Activated naive CD4-positive, alpha-beta T cell treated with anti-CD3 and anti-CD28 coated beads, Interleukin-2, amount 50 U/mL, for 16 hours (primary cell): Measurements from ENCODE around the gene ANO2.
"Not testable (repeated sequence)": the region's sequence is repeated elsewhere in the genome, so short reads cannot be mapped to it uniquely, and the experiment has no call there.

Experiments
- DNase-seq: peaks from one replicate; pipeline ENCODE4 v3.0.0-alpha.2; 2020

The ANO2 gene

GRCh38 chr12:5884285-5884684 lies 60.8 kb downstream of the ANO2 start:
- DNase-seq, result no peak

DNA sequence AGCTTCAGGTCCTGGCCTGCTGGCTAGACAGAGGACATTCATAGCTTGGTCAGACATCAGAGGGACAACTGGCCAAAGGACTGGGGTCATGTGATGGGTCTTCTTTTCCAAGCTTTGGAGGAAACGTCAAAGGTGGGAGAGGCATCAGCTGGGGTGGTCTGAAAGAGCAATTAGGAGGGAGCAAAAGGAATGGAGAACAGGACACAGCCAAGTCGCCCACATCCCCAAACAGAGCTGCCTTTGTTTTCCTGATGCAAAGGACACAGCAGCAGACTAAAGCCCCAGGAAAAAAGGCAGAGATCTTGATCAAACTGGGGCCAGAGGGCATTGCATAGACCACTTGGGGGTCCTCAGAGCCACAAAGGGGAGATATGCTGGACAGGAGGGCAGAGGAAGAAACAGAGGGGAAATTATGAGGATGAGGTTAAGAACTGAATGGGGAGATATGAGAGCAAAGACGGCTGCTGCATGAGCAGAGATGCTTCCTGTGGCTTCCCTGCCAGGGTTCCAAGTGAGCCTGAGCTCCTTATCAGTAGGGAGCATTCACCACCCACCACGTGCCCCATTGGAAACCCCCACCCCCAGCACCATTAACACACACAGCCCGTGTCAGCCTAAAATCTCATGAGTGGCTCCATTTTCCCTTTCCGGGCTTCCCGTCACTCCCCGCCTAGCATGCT lies 62.4 kb downstream of the ANO2 start:
- no peak for DNase-seq

DNA sequence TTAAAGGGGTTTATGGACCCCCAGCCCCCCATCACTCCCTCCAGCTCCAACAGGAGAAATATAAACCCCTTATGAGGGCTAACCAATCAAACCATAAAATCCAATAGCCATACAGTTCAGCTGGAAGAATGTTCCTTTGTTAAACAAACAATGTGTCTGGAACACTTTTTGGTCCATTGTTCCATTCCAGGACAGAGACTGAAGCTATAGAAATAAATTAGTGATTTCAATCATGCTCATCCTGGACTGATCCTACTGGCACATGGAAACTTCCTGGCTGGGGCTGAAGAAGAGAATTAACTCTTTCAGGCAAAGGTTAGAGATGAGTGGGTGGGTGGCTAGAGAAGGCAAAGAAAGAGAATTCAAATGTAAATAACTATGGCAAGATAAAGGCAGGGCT lies 63.4 kb downstream of the ANO2 start:
- DNase-seq, result no peak

DNA sequence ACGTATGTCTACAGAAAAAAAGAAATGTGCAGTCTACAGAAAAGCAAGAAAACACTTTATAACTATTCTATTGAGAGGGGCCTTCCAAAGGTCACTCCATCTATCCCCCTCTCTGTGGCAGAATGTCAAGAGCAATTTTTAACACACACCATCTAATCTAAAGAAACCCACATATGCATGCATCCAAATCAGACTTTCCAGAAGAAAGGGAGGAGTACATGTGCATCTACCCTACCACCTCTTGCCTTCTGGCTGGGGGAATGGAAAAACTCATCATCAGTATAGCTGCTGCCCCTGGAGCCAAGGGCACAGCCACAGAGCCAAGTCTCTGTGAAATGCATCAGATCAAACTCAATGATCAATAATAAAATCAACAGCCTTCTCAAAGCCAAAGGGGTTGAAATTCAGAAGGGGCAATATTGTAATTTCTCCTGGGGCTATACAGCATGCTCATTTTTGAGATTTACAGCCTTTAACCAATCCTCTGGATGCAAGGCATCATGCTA lies 63.9 kb downstream of the ANO2 start:
- DNase-seq, result no peak

DNA sequence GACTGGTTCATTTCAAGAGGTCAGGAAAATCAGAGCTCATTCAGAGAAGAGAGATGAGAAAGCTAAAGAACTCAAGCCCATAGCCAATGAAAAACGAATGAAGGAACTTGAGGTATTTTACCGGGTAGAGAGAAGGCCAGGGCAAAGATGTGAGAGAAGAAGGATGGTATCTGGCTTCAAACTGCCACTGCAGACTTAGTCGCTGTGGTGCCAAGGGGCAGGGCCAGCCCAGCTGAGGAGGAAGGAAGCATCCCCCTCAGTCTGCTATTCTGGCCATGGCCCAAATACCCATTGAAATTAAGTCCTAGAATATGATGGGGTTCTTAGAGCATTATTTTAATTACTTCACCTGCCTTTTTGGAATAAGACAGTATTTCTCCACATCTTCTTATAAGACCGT lies 69.2 kb downstream of the ANO2 start:
- DNase-seq, result no peak

DNA sequence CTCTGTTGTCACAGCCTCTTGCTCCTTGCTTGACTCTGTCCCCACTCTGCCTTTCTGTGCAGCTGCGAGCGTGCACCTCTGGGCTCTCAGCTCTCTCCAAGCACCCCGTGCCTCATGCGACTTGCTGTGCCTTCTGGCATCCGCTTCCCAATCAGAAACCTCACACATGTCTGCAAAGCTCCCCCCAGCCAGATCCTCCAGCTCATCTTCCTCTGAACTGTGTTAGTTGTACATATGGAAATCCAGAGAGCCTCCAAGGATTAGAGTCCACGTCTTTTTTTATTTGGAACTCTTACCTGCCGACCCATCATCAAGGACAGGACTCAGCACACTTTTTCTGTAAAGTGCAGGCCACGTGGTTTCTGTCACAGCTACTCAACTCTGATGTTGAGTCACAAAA lies 70.5 kb downstream of the ANO2 start:
- no peak for DNase-seq

- DNase-seq, result no peak
Observed at GRCh38 chr12:5873281-5873919, 71.7 kb downstream of the ANO2 start.

DNA sequence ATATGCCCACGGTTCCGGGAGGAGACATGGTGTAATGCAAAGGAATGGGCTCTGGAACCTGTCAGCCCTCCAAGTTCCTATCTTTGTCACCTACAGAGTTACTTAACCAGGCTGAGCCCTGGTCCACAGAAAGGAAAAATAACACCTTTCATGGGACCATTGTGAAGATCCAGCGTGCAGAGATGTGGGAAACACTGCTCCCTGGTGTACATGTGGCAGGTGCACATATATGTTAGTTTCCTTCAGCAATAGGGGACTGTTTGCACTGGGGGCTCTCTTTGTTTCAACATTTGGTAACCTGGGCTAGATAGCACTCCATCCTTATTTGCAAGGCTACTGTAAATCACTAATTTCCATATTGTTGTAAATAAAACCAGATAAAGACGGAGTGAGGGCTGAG lies 72.3 kb downstream of the ANO2 start:
- no peak for DNase-seq

DNA sequence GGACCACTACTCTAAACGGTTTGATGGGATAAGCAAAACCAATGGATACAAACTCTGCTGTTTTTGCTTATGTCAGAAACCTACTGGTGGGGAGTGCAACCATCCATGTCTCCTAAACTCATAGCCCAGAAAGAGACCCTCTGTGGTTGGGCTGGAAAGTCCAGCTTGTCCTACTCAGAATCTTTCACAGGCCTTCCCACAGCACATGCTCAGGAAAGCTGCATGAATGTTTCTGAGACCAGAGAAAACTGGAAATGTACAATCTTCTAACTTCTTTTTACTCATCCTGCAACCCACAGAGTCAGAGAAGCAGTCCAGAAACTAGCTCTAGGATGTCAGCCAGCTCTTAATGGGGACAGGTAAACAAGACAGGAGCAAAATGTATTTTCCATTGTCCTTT lies 73.3 kb downstream of the ANO2 start:
- DNase-seq, result no peak

GRCh38 chr12:5870183-5870582 lies 74.9 kb downstream of the ANO2 start:
- DNase-seq, result no peak

- no peak for DNase-seq
Observed at GRCh38 chr12:5868625-5869295, 76.3 kb downstream of the ANO2 start.

- no peak for DNase-seq
Observed at GRCh38 chr12:5865397-5865796, 79.7 kb downstream of the ANO2 start.

- DNase-seq, result no peak
Observed at GRCh38 chr12:5864972-5865371, 80.1 kb downstream of the ANO2 start.

DNA sequence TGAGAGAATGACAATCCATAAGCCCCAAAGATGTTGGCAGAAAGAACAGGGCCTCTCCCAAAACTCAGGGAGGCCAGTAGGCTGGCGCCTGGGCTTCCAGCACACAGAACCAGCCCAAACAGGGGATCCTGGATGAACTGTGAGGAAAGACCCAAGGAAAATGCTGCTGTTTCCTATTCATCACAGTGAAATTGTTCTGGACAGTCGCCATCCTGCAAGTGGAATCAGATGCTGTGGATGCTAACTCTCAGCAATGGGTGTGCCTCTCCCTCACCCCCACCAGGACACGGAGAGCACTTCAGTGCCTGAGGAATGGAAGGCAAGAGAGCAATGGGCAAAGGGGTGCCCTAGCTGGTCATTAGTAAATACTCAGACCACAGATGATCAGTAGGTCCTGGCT lies 80.8 kb downstream of the ANO2 start:
- DNase-seq, result no peak

DNA sequence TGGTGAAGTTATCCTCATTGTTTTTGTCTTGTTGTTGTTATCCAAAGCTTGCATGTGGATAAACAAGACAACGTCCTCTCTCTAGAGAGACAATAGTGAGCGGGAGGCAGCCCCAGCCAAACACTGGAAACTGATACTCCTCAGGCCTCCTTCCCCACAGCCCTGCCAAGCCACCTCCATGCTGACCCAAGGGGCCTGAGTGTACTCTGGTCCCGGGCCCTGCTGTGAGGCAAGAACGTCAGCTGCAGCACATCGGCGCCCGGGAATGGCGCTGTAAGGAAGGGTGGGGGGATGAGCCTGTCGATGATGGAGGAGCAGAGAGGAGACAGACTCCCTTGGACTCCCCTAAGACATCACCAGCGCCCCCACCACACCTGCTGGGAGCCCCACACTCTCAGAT lies 83.6 kb downstream of the ANO2 start:
- DNase-seq, result no peak

DNA sequence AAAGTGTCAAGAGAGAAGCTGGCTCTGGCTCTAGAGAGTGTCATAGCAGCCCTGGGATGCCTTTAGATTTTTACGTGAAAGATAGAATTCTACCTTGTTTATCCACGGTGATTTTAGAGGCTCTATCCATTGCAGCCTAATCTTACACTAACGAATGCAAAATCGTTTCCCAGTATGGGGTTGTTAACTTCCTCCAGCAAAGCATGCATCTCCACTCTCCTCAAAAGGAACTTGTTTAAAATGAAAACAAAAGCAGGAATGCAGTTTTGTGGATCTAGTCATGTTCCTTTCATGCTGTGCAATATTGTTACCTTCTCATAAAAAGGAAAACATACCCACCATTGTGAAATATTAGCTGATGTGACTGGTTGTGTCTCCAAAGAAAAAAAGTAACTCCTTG lies 88.4 kb downstream of the ANO2 start:
- DNase-seq, result no peak

DNA sequence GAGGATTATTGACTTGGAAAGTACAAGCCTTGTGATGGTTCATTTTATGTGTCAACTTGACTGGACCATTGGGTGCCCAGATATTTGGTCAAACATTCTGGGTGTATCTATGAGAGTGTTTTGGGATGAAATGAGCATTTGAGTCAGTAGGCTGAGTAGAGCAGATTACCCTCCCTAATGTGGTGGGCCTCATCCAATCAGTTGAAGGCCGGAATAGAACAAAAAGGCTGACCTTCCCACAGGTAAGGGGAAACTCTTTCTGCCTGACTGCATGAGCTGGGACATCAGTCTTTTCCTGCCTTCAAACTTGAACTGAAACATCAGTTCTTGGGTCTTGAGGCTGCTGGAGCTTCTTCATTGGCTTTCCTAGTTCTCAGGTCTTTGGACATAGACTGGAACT lies 98.1 kb downstream of the ANO2 start:
- DNase-seq, result no peak

- no peak for DNase-seq
Observed at GRCh38 chr12:5840944-5841343, 104.1 kb downstream of the ANO2 start.

DNA sequence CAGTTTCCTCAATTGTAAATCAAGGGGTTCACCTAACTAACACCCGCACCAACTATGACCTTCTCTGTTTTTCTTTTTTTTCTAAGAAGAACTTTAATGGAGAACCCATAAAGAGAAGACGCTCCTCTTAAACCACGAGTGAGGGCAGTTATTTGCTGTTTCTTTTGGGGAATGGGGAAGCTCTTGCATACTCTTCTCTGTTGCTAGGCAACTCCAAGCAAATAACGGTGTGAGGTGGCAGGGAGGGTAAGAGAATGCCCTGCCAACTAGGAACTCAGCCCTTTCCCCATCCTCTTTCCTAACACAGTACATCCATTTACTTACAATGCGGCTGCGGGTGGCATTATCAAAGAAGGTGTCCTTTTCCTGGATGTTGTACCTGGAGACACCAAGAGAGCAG lies 114.9 kb downstream of the ANO2 start:
- no peak for DNase-seq

- no peak for DNase-seq
Observed at GRCh38 chr12:5827591-5827990, 117.5 kb downstream of the ANO2 start.

DNA sequence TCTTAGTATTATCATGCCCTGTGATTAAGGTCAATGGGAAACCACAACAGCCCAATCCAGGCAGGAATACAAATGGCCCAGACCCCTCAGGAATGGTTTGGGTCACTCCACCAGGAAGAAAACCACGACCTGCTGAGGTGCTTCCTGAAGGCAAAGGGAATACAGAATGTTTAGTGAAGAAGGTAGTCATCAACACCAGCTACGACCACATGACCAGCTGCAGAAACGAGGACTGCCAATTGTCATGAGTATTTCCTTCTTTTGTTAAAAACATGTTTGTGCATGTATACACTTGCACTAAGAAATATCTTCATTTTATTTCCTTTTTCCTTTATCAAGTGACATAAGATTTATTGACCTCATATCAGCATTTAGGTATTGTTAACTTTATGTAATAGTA lies 119.3 kb downstream of the ANO2 start:
- not testable (repeated sequence) for DNase-seq

- not testable (repeated sequence) for DNase-seq
Observed at GRCh38 chr12:5818877-5819276, 126.2 kb downstream of the ANO2 start.

GRCh38 chr12:5817246-5817645 lies 127.8 kb downstream of the ANO2 start:
- DNase-seq, result no peak

DNA sequence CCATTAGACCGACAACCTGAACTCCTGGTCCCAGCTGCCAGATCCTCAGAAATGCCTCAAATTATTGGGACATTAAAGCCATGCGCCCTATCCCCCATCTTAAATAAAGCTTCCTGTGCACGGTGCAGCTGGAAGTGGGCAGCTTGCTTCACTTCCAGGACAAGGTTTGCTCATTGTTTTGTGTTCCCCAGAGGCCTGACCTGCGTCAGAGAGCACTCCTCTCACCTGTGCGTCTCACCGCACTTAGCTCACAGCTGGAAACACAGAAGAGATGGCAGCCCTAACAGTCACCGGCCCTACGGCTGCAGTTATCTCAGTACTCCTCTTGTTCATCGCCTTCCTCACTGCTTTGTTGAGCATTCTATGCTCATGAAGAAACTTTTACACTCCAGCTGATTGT lies 135.5 kb downstream of the ANO2 start:
- no peak for DNase-seq
